ENCODE results near the gene ZNF771. TPM values are rescaled to one million over a fixed set of nuclear protein-coding genes. Genes with fewer than 3 reads are reported as not detected.

Gene ZNF771
- total RNA-seq, 2 experiments from 2014 or later: 0.80 to 1.2 TPM

DNA sequence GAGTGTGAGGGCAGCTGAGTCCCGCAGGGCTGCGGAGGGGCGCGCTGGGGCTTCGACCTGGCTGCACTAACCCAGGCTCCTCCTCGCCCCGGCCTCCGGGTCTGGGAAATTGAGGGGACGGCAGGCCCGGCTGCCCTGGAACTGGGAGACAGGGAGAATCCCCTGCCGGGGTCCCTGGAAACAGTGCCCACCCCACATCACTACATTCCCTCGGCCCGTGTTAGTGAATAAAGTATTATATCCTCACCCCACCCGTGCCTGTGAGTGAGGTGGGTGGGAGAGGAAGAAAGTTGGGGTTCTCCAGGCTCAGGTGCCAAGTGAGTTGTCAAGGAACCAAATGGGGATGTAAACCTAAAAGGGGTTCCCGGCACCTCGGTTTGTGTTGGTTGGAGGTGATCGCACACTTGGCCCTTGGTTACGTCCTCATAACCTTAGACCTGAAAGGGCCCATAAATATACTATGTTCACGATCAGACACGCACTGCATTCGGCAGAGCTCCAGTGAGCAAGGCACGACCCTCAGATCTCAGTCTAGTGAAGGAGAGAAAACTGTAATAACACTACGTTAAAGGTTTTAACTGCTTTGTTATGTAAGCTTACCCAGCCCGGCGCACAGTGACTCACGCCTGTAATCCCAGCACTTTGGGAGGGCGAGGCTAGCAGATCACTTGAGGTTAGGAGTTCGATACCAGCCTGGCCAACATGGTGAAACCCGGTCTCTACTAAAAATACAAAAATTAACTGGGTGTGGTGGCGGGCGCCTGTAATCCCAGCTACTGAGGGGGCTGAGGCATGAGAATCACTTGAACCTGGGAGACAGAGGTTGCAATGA is 11.2 kb downstream of the ZNF771 start:
- CTCF ChIA-PET: interaction anchor here (0.7 to 2.3 kb wide), 8 partner anchors 9 to 276 kb away, joined by 3 to 13 read pairs (median 4); partner anchors contain the start of genes DCTPP1, ZNF48 and ZNF771
- DNase-seq: peak in 1 of 14 experiments; percentile 33
- H3K4me1 Mint-ChIP-seq (ENCODE audit: low read depth): peaks cover 21% of the 10 kb centered on the region
- Histone ChIP-seq H3K36me3 (ENCODE audit: insufficient read depth, low read length) (peaks cover 15% of the 10 kb centered on the region), H3K27ac (ENCODE audit: low read depth in 1 of 2, low read length in 2 of 2) (peak overlapping the region; percentile 73), H3K4me1 (ENCODE audit: insufficient read depth, low read length) (peaks cover 16% of the 10 kb centered on the region), H3K9me3 (ENCODE audit: control insufficient read depth in 1 of 2, insufficient read depth in 1 of 2, low read length in 2 of 2) (no peaks in the 10 kb centered on the region), H3K4me3 (ENCODE audit: low read length) (peak overlapping the region; percentile 53), H3K27me3 (ENCODE audit: control insufficient read depth in 1 of 2, insufficient read depth in 2 of 2, low read length in 2 of 2) (no peaks in the 10 kb centered on the region)
- TF ChIP-seq, protein P1, sequence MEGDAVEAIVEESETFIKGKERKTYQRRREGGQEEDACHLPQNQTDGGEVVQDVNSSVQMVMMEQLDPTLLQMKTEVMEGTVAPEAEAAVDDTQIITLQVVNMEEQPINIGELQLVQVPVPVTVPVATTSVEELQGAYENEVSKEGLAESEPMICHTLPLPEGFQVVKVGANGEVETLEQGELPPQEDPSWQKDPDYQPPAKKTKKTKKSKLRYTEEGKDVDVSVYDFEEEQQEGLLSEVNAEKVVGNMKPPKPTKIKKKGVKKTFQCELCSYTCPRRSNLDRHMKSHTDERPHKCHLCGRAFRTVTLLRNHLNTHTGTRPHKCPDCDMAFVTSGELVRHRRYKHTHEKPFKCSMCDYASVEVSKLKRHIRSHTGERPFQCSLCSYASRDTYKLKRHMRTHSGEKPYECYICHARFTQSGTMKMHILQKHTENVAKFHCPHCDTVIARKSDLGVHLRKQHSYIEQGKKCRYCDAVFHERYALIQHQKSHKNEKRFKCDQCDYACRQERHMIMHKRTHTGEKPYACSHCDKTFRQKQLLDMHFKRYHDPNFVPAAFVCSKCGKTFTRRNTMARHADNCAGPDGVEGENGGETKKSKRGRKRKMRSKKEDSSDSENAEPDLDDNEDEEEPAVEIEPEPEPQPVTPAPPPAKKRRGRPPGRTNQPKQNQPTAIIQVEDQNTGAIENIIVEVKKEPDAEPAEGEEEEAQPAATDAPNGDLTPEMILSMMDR (IDR thresholded peaks at IDR 0.05): no peak
- intact Hi-C loops (cut with DNase I, micrococcal nuclease): loop anchor here in 1 of 2 experiments (10.0 kb wide), 2 partner anchors 324 to 354 kb away; partner anchors contain the start of genes ALDOA, TBX6 and YPEL3
- peak overlapping the region; percentile 86 for H3K27ac Mint-ChIP-seq
- POLR2A ChIA-PET: interaction anchor here (0.5 to 4.9 kb wide), 54 partner anchors 8 to 767 kb away, joined by 3 to 119 read pairs (median 6); partner anchors contain the start of genes ALDOA, CD2BP2, CORO1A and DCTPP1
- H3K36me3 Mint-ChIP-seq (ENCODE audit: low read depth): peaks cover 34% of the 10 kb centered on the region
- H3K9me3 Mint-ChIP-seq: no peaks in the 10 kb centered on the region
- peak overlapping the region; percentile 72 for H3K4me3 Mint-ChIP-seq
- H3K27me3 Mint-ChIP-seq: no peaks in the 10 kb centered on the region
- ATAC-seq (ENCODE audit: poor library complexity): no peak

DNA sequence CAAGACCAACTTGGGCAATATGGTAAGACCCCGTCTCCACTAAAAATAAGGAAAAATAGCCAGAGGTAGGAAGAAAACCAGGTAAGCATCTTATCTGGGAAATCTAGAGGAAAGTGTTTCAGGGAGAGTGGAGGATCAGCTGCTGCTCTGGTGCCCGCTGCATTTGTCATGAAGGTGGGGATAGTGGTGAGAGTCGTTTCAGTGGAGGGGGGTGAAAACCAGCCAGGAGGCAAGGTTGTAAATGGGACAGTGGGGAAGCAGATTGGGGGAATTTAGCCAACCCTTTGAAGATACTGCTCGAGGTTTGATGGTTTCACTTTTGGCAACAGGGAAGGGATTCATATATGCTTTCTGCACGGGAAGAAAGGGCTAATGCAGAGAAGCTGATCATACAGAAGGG is 13.6 kb downstream of the ZNF771 start:
- H3K36me3 ChIP-seq (ENCODE audit: insufficient read depth, low read length): peaks cover 29% of the 10 kb centered on the region
- Mint-ChIP-seq H3K27ac (peak overlapping the region; percentile 31), H3K4me1 (ENCODE audit: low read depth) (peaks cover 16% of the 10 kb centered on the region), H3K27me3 (no peaks in the 10 kb centered on the region), H3K9me3 (no peaks in the 10 kb centered on the region), H3K4me3 (peak overlapping the region; percentile 46), H3K36me3 (ENCODE audit: low read depth) (peaks cover 48% of the 10 kb centered on the region)
- H3K27me3 ChIP-seq (ENCODE audit: control insufficient read depth in 1 of 2, insufficient read depth in 2 of 2, low read length in 2 of 2): no peaks in the 10 kb centered on the region
- intact Hi-C loops (cut with DNase I, micrococcal nuclease): loop anchor here in 1 of 2 experiments (10.0 kb wide), 1 partner anchor 274 kb away; the partner anchor contains the start of gene SRCAP
- TF ChIP-seq, protein P1 (IDR thresholded peaks at IDR 0.05): no peak
- ATAC-seq (ENCODE audit: poor library complexity) (no peak), DNase-seq (no peak)
- H3K9me3 ChIP-seq (ENCODE audit: control insufficient read depth in 1 of 2, insufficient read depth in 1 of 2, low read length in 2 of 2): no peaks in the 10 kb centered on the region
- ChIA-PET CTCF (interaction anchor here (1.9 kb wide), 1 partner anchor 9 kb away, joined by 6 read pairs; the partner anchor contains the start of gene DCTPP1), POLR2A (interaction anchor here (0.9 to 1.1 kb wide), 3 partner anchors 9 to 38 kb away, joined by 3 read pairs; partner anchors contain the start of genes DCTPP1 and ZNF771)
- no peak overlapping the region for H3K27ac ChIP-seq (ENCODE audit: low read depth in 1 of 2, low read length in 2 of 2)
- H3K4me3 ChIP-seq (ENCODE audit: low read length): no peak overlapping the region
- H3K4me1 ChIP-seq (ENCODE audit: insufficient read depth, low read length): peaks cover 16% of the 10 kb centered on the region

DNA sequence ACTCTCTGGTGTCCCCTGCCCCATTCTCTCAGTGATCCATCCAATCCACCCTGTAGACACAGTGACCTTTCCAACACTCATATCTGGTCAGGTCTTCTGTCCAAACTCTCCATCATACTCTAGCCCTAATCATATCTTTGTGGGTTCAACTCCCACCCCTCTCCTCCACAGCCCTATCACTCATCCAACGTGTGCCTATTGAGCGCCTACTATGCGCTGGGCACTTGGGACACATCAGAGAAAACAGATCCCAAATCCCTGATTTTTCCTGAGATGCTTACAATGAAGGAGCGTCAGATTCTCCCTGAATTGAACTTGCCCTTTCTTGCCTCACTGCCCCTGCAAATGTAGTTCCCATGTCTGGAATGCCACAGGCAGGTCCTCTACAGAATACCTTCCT is 20.6 kb downstream of the ZNF771 start:
- ATAC-seq (ENCODE audit: poor library complexity): no peak
- peaks cover 36% of the 10 kb centered on the region for H3K36me3 Mint-ChIP-seq (ENCODE audit: low read depth)
- peak overlapping the region; percentile 21 for H3K27ac Mint-ChIP-seq
- TF ChIP-seq, protein P1 (IDR thresholded peaks at IDR 0.05): no peak
- H3K27me3 Mint-ChIP-seq: no peaks in the 10 kb centered on the region
- peaks cover 30% of the 10 kb centered on the region for H3K4me1 ChIP-seq (ENCODE audit: insufficient read depth, low read length)
- ChIA-PET CTCF (no interaction called here), POLR2A (no interaction called here)
- H3K27me3 ChIP-seq (ENCODE audit: control insufficient read depth in 1 of 2, insufficient read depth in 2 of 2, low read length in 2 of 2): no peaks in the 10 kb centered on the region
- no peaks in the 10 kb centered on the region for H3K9me3 ChIP-seq (ENCODE audit: control insufficient read depth in 1 of 2, insufficient read depth in 1 of 2, low read length in 2 of 2)
- H3K36me3 ChIP-seq (ENCODE audit: insufficient read depth, low read length): peaks cover 35% of the 10 kb centered on the region
- intact Hi-C loops (cut with DNase I, micrococcal nuclease): loop anchor here in 1 of 2 experiments (10.0 kb wide), 1 partner anchor 267 kb away; the partner anchor contains the start of gene SRCAP
- H3K4me3 Mint-ChIP-seq: peak overlapping the region; percentile 30
- H3K4me3 ChIP-seq (ENCODE audit: low read length): no peak overlapping the region
- no peak overlapping the region for H3K27ac ChIP-seq (ENCODE audit: low read depth in 1 of 2, low read length in 2 of 2)
- H3K9me3 Mint-ChIP-seq: no peaks in the 10 kb centered on the region
- DNase-seq: no peak
- peaks cover 9% of the 10 kb centered on the region for H3K4me1 Mint-ChIP-seq (ENCODE audit: low read depth)
